ENCODE data around the gene TTLL6.
"Not testable (repeated sequence)": the region's sequence is repeated elsewhere in the genome, so short reads cannot be mapped to it uniquely, and the experiment has no call there.

Gene TTLL6

DNA sequence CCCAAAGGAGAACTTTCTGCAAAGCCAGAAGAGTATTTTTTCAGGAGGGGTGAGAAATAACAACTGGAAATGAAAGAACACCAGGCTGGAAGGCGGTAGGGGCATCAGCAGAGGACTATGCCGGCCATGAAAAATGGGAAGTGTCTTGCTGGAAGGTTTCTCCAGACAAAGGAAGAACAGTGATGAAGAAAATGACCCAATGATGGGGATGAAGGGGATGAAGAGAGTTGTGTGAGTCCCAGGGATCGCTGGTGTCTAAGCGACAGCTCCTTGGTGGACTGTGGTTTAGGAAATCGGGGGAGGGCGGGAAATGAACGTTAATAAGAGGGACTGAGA is 623 bp downstream of the TTLL6 start:
- in situ Hi-C loops (cut with HindIII; ENCODE audit: low sequenced_read_pairs), result loop anchor here (10.0 kb wide), 1 partner anchor 228 kb away; no protein-coding TSS in a partner anchor

DNA sequence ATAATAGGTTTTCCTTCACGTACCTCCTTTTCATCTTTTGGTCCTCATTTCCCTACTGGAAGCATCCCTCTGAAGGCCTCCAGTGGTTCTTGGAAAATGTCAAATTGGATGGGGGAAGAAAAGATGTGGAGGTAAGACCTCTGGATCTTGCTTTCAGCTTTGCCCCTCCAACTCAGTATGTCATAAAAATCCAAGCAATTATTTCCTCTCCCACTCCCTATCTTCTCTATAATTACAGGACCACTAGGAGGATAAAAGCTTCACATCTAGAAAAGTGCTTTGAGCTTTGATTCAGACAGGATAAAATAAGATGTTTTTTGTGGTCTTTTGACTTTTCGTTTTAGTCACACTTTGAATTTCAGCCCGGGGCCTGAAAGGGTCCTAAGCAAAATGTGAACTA is 1.7 kb downstream of the TTLL6 start:
- in situ Hi-C loops (cut with HindIII; ENCODE audit: low sequenced_read_pairs), result loop anchor here (10.0 kb wide), 1 partner anchor 229 kb away; no protein-coding TSS in a partner anchor

DNA sequence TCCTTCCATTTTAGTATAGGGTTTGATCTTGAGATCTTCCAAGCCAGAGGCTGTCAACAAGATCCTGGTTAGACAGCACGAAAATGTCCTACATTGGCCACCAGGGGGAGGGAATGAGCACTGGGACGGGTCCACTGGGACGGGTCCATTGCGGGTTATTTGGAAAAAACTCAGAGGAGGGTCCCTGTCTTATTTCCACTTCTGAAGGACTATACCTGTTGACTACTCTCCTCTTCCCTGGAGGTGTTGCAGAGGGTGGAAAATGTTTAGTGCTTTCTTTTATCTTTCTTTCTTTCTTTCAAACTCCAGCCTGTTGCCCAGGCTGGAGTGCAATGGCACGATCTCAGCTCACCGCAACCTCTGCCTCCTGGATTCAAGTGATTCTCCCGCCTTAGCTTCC is 2.5 kb downstream of the TTLL6 start:
- in situ Hi-C loops (cut with HindIII; ENCODE audit: low sequenced_read_pairs), result loop anchor here (10.0 kb wide), 1 partner anchor 230 kb away; no protein-coding TSS in a partner anchor

GRCh38 chr17:48812001-48812400 is 5.0 kb downstream of the TTLL6 start:
- in situ Hi-C loops (cut with HindIII; ENCODE audit: low sequenced_read_pairs), result loop anchor here (10.0 kb wide), 1 partner anchor 233 kb away; no protein-coding TSS in a partner anchor

DNA sequence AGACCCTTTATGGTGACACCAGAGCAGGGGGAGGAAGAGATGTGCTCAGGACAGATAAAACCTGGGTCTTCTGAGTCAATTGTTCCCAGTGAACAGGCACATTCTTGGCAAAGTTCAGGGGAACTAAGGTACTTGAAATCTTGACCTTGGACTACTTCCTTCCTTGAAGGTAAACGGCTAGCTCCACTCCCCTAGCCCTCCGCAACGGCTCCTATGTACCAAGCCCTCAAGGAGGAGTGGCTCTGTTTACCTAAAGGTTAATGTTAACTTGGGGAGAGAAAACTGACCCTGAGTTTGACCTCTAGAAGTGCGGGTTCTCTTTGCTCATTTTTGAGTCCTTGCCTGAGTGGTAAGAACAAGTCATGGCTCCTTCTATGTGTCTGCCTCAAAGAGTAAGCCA is 7.8 kb downstream of the TTLL6 start:
- in situ Hi-C loops (cut with HindIII; ENCODE audit: low sequenced_read_pairs), result no loop called here

GRCh38 chr17:48804936-48805411 is 12.1 kb downstream of the TTLL6 start:
- in situ Hi-C loops (cut with HindIII; ENCODE audit: low sequenced_read_pairs), result loop anchor here (5.0 kb wide), 1 partner anchor 53 kb away; no protein-coding TSS in a partner anchor

DNA sequence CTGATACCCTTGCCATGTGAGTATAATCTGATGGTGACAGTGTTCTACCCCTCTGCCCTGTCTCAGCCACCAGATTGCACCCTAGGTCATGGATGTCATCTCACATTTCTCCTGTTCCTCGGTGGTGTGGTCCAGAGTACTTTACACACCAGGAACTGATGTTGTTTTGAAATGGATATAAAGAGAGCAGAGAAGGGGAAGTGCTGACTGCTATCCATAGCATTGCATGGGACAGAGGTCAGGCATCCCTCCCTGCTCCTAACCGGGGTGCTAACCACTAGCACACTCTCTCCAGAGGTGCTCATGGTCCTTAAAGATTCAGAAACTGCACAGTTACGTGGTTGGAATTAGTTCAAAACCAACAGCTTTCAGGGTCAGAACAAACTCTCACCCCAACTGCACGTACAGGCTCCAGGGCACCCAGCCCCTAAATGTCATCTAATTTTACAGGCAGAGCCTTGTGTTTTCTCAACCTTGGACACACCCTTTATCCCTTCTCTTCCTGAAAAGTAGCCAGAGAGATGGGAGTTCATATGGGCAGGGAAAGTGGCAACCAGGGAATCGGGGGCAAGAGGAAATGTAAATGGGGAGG is 16.3 kb downstream of the TTLL6 start:
- in situ Hi-C loops (cut with HindIII; ENCODE audit: low sequenced_read_pairs), result loop anchor here (5.0 kb wide), 1 partner anchor 48 kb away; no protein-coding TSS in a partner anchor

DNA sequence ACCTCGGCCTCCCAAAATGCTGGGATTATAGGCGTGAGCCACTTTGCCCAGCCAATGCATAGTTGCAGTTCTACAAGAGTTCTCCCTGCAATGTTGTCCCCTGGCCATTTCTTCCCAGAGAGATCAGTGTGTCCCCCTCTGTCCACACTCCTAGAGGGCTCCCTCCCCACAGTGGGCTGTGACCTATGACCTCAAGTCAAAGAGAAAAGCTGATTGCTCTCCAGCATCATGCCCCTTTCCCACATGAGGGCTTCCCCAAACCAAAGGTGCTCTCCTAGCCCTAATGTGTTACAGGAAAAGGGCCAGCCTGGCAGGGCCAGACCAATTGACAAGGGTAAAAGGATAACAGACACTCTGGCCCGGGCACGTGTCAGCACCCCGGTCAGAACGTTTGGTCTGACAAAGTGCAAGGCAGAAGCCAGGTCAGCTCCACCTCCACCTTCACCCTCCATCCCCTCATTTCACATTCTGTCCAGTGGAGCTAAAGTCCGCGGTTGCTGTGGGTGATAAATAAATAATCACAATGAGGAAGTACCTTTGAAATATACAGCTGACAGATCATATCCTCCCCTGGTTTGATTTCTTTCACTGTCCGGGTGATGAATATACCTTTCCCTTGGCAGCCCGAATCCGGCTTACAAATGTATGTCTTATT is 17.8 kb downstream of the TTLL6 start:
- in situ Hi-C loops (cut with HindIII; ENCODE audit: low sequenced_read_pairs), result no loop called here

DNA sequence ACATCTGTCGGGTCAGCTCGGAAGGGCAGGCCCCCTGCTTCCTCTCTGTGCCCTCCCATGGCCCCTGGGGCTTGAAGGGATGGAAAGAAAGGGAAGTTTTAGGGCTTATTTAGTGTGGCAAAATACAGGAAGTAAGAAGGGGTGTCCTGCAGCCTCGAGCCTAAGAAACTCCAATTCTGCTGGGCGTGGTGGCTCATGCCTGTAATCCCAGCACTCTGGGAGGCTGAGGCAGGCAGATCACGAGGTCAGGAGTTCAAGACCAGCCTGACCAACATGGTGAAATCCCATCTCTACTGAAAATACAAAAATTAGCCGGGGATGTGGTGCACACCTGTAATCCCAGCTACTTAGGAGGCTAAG is 20.9 kb downstream of the TTLL6 start:
- in situ Hi-C loops (cut with HindIII; ENCODE audit: low sequenced_read_pairs), result not testable (repeated sequence)

- in situ Hi-C loops (cut with HindIII; ENCODE audit: low sequenced_read_pairs), result no loop called here
These were observed 21.4 kb downstream of the TTLL6 start for GRCh38 chr17:48795444-48796162.

DNA sequence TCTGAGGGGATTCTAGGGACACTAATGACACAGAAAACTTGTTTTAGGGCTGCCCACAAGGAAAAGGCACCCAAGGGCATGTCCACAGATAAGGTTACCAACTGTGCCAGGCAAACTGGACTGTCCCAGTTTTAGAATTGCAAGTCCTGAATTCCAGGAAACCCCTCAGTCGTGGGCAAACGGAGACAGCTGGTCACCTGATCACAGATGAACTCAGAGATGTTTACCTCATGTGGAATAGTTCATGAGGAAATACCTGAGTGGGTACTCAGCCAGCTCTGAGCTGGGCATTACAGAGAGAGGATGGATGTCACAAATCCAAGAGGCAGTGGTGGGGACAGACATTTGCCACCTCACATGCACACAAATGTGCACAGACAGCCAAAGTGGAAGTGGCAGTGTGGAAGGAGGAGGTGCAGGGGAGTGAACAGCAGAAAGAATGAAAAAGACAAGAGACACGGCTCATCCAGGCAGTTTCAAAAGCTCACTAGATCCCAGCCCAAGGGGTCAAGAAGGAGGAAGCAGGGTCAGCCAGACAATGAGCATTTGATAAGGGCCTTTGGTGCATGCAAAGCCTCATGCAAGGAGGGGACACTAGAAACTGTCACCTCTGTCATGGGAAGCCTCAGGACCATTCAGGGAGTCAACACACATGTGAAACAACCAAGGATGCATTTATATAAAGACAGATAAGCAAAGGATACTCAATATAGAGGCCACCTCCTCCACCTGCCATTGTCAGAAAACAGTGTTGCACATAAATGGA is 24.8 kb downstream of the TTLL6 start:
- in situ Hi-C loops (cut with HindIII; ENCODE audit: low sequenced_read_pairs), result no loop called here

DNA sequence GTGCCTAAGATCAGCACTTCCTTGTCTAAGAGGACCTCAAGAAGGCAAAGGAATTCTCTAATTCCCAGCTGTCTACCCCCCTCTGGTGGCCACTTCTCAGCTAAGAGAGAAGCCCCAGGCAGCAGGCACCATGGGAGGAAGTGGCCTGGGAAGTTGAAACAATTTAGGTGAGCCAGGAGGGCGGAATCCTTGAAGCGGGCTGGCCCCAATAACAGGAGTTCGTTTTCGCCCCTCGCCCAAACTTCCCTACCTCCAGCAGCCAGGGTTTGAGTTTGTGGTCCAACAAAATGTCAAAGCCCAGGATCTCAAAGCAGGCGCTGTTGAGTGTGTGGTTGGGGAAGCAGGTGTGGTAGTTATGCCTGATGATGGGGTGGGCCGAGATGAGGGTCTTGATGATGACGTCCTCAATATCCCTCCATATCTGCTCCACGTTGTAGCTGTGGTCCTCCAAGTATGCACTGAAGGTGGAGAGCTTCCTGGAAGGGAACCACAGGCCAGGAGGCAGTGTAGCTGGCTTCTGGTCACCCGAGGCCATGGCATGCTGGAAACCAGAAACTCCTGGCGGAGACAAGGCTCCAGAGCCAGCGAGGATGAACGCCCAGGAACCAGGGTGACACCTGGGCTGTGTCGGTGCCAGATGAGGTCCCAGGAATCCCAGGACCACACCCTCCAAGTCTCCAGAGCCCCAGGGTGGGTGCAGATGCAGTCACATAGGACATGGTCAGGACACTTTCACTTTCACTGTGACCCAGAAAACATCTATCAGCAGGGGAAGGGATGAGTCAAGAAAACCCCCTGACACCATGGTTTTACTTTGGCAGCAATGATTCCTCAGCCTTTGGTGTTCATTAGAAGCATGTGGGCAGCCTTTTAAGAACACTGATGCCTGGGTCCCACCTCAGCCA is 25.6 kb downstream of the TTLL6 start:
- in situ Hi-C loops (cut with HindIII; ENCODE audit: low sequenced_read_pairs), result no loop called here

- in situ Hi-C loops (cut with HindIII; ENCODE audit: low sequenced_read_pairs), result no loop called here
These were observed 26.4 kb downstream of the TTLL6 start for GRCh38 chr17:48790607-48791127.

DNA sequence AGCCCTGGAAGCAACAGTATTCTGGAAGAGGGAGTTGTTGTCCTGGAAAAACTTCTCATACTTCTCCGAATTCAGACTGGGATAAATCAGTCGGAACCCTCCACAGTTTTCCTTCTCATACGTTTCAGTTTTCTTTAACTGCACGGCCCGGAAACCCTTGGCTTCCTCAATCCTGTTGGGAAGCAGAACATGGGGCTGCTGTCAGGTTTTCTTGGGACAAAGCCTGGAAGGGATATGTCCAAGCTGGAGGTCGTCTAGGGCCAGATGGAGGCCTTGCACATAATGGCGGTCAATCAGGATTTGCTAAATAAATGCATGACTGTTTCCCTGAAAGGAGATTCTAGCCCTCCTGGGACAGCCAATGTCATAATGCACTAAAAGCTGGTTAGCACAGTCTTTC is 29.2 kb downstream of the TTLL6 start:
- in situ Hi-C loops (cut with HindIII; ENCODE audit: low sequenced_read_pairs), result no loop called here

DNA sequence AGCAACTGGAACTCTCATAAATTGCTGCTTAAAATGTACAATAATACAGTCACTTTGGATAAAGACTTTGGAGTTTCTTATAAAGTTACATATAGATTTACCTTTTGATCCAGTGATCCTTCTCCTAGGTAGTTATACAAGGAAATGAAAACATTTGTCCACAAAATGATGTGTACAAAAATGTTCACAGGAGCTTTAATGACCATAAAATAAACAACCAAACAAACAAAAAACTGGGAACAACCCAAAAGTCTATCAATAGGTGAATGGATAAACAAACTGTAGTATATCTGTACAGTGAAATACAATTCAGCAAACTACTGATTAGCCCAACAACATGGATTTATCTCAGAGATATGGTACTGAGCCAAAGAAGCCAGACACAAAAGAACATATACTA is 37.6 kb downstream of the TTLL6 start:
- in situ Hi-C loops (cut with HindIII; ENCODE audit: low sequenced_read_pairs), result no loop called here

DNA sequence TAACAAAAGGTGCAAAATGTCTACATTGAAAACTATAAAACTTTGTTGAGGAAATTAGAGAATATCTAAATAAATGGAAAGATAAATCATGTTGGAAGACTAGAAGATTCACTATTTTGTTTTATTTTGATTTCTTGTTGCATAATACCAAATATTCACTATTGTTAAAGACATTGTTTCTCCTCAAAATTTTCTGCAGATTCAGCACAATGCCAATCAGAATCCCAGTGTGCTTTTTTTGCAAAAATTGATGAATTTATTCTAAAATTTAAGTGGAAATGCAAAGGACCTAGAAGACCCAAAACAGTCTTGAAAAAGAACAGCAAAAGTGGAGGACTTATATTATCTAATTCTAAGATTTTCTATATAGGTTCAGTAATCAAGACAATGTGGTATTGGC is 40.4 kb downstream of the TTLL6 start:
- in situ Hi-C loops (cut with HindIII; ENCODE audit: low sequenced_read_pairs), result no loop called here

DNA sequence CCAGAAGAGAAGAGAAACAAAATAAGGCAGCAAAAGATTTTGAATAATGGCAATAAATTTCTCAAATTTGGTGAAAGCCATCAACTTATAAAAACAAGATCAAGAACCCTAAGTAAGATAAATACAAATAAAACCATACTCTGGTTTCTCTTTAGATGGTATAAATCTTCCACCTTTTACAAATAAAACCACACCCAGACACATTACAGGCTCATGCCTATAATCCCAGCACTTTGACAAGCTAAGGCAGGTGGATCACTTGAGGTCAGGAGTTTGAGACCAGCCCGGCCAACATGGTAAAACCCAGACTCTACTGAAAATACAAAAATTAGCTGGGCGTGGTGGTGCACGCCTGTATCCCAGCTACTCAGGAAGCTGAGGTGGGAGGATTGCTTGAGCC is 43.8 kb downstream of the TTLL6 start:
- in situ Hi-C loops (cut with HindIII; ENCODE audit: low sequenced_read_pairs), result no loop called here

- in situ Hi-C loops (cut with HindIII; ENCODE audit: low sequenced_read_pairs), result no loop called here
These were observed 46.1 kb downstream of the TTLL6 start for GRCh38 chr17:48770954-48771353.

- in situ Hi-C loops (cut with HindIII; ENCODE audit: low sequenced_read_pairs), result no loop called here
These were observed 47.9 kb downstream of the TTLL6 start for GRCh38 chr17:48769009-48769675.

Measured in DLD1 (cell line).